Erythroblast (primary cell): Measurements from ENCODE around the gene PSME3IP1.

Source experiments
- GATA1 ChIP-seq: IDR thresholded peaks from 2 replicates; pipeline ENCODE4 v1.6.1; 2011; ENCODE audit warnings: low read depth, mild to moderate bottlenecking, control low read depth, low read length, moderate library complexity
- POLR2A ChIP-seq: IDR thresholded peaks from 2 replicates; pipeline ENCODE4 v1.6.1; 2011; ENCODE audit warnings: mild to moderate bottlenecking, low read length

DNA sequence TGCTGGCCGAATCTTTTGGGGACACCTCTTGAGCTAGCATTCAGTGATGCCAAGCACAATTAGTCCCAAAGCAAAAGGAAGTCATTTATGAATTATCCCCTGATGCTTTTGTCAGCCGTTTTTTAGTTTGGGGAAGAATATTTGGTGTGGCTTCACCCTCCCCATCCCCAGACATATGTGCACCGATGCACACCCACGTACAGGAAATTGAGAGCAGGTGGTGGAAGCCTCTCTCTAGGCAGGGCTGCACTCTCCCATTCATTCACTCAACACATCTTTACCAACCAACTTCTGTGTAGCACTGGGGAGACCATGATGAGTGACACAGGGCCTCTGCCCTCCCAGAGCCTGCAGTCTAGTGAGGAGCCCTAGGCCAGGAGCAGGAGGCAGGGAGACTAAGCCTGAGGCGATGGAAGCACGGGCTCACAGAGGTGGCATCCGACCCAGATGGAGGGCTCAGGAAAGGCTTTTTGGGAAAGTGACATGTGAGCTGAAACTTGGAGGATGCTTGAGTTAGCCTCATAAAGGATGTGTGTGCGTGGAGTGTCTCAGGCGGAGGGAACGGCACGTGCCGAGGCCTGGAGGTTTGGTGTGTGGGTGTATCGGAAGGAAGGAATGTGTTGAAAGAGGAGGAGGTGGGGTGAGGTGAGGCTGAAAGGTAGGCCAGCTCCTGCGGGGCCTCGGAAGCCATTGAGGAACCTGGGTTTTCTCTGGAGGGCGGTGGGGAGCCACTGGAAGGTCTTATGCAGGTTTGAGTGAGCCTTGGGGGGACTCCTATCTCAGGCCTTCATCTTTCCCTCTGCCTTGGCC is 43.8 kb downstream of the PSME3IP1 start:
- TF ChIP-seq POLR2A (no peak), GATA1 (no peak)
